RWPE1 (cell line): ENCODE data around the gene FOXC1.

Experiments used
- CTCF ChIA-PET: fragments of 350-600 bp; sonication (Branson Sonifier 250); formaldehyde crosslinking; extraction: SDS; loops from one replicate; lab custom pipeline; 2021; lab: Yijun Ruan, JAX
- POLR2A ChIA-PET: fragments of 400-600 bp; formaldehyde crosslinking; extraction: SDS; loops from one replicate; lab custom pipeline; 2020; ENCODE audit warnings: antibody characterized with exemption; ENCODE audit not compliant: low non-redundant PET; lab: Yijun Ruan, JAX
- DNase-seq: peaks from one replicate; pipeline ENCODE4 v3.0.0; 2012; ENCODE audit warnings: low spot score
- H3K27ac ChIP-seq: fragments of 450-650 bp; 2 replicates; pipeline ENCODE4 v1.5.1; 2017
- TF ChIP-seq, protein P1 (sequence below): fragments of 450-650 bp; conservative IDR thresholded peaks from 2 replicates; pipeline ENCODE4 v1.5.1; 2017; ENCODE audit warnings: low read depth, mild to moderate bottlenecking

The FOXC1 gene

DNA sequence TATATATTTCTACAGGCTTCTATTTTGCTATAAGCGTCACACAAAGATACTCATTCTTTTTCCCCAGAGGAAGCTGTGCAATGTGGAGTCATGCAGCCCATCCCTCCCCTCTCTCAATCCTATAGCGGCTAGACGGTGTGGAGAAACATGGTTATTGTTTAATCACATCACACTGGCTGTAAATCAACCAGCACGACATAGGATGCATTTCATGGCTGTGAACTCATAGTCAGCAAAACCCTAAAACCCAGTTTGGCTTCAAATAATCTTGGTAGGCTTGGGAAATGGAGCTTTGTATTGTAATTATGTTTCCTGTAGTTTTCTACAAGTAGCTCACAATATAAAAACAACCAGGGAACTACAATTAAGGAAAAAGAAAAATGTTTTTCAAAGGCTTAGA lies 16.8 kb downstream of the FOXC1 start:
- ChIA-PET CTCF (no interaction called here), POLR2A (no interaction called here)
- DNase-seq = no peak
- TF ChIP-seq, protein P1, sequence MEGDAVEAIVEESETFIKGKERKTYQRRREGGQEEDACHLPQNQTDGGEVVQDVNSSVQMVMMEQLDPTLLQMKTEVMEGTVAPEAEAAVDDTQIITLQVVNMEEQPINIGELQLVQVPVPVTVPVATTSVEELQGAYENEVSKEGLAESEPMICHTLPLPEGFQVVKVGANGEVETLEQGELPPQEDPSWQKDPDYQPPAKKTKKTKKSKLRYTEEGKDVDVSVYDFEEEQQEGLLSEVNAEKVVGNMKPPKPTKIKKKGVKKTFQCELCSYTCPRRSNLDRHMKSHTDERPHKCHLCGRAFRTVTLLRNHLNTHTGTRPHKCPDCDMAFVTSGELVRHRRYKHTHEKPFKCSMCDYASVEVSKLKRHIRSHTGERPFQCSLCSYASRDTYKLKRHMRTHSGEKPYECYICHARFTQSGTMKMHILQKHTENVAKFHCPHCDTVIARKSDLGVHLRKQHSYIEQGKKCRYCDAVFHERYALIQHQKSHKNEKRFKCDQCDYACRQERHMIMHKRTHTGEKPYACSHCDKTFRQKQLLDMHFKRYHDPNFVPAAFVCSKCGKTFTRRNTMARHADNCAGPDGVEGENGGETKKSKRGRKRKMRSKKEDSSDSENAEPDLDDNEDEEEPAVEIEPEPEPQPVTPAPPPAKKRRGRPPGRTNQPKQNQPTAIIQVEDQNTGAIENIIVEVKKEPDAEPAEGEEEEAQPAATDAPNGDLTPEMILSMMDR = no peak
- H3K27ac ChIP-seq = no peak overlapping the region

DNA sequence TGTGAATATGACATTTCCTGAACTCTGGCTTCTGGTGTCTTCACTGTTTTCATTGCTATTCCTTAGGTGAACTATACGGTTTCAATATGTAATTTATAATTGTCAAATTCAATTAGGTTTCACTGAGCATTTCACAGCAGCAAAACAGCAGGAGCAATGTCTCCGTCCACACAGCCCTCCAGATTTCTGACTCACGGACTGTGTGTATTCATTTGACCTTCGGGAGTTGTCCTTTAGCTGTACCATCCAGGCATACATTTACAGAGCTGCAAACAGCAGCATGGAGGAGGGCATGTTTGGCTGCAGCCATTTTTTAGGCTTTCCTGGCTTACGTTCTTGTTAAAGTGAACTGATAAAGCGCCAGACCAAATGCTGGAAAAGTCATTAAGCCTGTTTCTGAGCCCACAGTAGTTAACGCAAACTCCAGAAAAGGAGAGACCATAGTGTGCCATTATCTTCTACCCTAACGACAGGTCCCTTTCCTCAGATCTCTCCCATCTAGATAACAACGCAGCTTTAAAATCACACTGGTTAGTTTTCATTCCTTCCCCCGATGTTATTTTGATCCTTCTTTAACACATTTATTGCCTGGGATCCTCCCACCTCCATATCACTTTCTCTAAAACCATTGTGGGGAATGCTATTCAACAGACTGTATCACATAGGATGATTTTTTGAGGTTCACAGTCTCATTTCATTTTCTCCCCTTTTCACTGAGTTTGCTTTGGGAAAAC lies 18.3 kb downstream of the FOXC1 start:
- no peak for DNase-seq
- TF ChIP-seq, protein P1 = no peak
- no peak overlapping the region for H3K27ac ChIP-seq
- CTCF ChIA-PET = no interaction called here
- POLR2A ChIA-PET = no interaction called here

DNA sequence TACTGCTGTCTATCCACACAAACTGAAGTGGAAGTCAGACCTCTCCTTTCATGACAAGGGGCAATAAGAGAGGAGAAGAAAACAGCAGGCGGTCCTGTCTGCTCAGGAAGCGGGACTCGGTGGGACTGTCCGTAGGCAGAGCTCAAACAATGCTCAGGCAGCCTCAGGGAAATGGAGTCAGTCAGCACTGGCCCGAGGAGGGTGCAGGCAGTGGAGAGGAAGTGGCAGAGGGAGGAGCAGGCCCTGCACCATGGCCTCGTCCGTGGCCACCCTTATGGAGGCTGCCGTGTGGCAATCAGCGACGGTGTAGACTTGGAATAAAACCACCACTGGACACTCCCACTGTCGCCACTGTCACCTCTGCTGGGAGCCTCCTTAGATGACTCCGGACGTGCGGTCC lies 19.6 kb downstream of the FOXC1 start:
- ChIA-PET POLR2A (no interaction called here), CTCF (interaction anchor here (0.6 kb wide), 1 partner anchor 92 kb away, joined by 5 read pairs; no protein-coding TSS in a partner anchor)
- no peak overlapping the region for H3K27ac ChIP-seq
- no peak for DNase-seq
- TF ChIP-seq, protein P1 = no peak

DNA sequence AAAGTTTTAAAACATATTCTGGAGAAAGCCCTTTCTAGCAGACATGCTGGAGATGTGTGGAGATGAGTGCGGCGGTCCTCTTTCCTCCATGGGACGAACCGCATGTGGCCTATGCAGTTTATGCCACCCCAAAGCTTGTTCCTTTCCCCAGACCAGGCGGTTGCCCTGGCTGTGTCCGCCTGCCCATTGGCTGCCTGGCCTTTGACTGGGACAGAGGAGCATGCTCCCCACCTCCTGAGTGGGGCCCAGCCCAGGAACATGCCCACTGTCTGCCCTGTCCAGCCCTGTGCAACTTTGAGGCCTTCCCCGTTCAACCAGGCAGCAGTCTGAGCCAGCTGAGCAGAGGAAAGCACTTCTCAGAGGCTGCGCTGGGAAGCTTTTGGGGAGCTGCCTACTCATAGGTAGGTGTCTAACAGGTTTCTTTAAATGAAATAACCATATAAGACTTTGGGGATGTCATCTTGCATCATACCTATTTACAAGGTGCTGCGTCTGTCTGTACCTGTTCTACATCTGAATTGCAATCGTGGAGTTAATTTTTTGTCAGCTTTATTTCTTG lies 20.6 kb downstream of the FOXC1 start:
- DNase-seq = no peak
- no peak overlapping the region for H3K27ac ChIP-seq
- TF ChIP-seq, protein P1 = no peak
- POLR2A ChIA-PET = no interaction called here
- CTCF ChIA-PET = interaction anchor here (0.9 kb wide), 1 partner anchor 19 kb away, joined by 3 read pairs; no protein-coding TSS in a partner anchor

DNA sequence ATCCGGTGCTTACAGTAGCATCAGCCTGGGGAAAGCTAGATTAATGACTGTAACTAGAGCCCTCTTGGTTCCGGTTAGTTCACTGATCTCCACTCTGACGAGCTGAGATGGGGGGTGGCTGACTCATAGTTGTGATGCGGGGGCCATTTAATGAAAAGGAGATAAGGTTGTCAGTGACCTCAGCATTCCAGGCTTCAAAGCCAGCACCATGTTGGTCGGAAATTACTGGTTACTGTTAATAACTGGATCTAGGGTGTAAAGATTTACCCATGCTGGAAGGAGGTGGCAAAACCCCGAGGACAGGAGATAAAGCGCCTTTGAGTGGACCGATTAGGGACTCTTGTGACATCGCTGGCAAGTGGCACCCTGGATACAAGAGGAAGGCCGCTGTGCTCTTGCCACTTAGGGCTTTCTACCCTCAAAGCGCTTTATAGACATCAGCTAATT lies 21.1 kb downstream of the FOXC1 start:
- CTCF ChIA-PET = interaction anchor here (0.9 kb wide), 1 partner anchor 19 kb away, joined by 3 read pairs; no protein-coding TSS in a partner anchor
- TF ChIP-seq, protein P1 = no peak
- no peak overlapping the region for H3K27ac ChIP-seq
- DNase-seq = no peak
- POLR2A ChIA-PET = no interaction called here

DNA sequence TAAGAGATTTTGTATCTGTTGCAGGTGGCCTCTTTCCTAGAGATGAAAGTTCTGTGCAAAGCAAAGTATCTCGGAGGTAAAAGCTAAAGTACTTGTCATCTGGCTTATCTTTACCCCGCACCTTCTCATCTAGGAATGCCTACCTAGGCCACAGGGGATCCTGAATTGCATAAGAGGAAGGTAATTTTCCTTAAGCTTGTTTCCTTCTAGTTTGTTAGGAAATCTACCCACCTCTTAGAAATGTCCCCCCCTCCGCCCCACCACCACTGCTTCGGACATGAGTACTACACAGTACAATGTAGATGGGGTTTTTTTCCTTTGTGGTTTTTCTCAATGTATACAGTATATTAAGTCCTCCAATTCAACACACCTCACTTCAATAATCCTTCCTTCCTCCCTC lies 21.5 kb downstream of the FOXC1 start:
- DNase-seq = no peak
- TF ChIP-seq, protein P1 = no peak
- no peak overlapping the region for H3K27ac ChIP-seq
- CTCF ChIA-PET = no interaction called here
- POLR2A ChIA-PET = no interaction called here
